Stimulated activated naive CD8-positive, alpha-beta T cell treated with anti-CD3 and anti-CD28 coated beads, Interleukin-15, Interleukin-2, amounts not matched to agents 100 ng/mL and 50 ng/mL, for 24 hours (primary cell): ENCODE measurements around the gene FOXN4.

Experiments
- H3K27ac Mint-ChIP-seq: one replicate; pipeline ENCODE4 v1.8.0; 2021; ENCODE audit warnings: mild to moderate bottlenecking, mixed read lengths
- H3K27me3 Mint-ChIP-seq: one replicate; pipeline ENCODE4 v1.8.0; 2021; ENCODE audit warnings: mixed read lengths
- H3K36me3 Mint-ChIP-seq: one replicate; pipeline ENCODE4 v1.8.0; 2021; ENCODE audit warnings: low read depth, mixed read lengths
- H3K4me1 Mint-ChIP-seq: one replicate; pipeline ENCODE4 v1.8.0; 2021; ENCODE audit warnings: low read depth, mixed read lengths
- H3K4me3 Mint-ChIP-seq: one replicate; pipeline ENCODE4 v1.8.0; 2021; ENCODE audit warnings: mild to moderate bottlenecking, mixed read lengths
- H3K9me3 Mint-ChIP-seq: one replicate; pipeline ENCODE4 v1.8.0; 2021; ENCODE audit warnings: mixed read lengths

Gene FOXN4

DNA sequence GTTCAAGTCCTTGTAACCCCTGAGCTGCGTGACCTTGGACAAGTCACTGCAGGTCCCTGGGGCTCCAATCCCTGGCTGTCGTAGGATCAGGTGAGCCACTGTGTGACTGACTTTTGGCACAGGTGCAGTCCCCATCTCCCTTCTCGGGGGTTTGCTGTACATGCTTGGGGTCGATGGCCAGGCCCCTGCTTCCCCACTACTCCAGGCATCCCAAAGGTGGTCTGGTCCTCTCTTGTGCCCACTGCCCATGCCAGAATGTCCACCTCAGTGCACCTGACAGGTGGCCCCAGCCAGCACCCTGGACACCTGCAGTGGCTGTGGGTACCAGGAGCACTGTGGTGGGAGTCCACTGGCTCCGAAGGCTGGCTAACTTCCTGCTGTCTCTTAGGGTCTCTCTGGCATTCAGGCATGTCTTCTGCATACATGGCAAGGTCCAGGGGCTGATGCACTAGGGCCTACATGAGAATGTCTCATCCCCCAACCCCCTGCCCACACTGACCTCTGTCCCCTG is 14.7 kb downstream of the FOXN4 start:
- no peaks in the 10 kb centered on the region for H3K9me3 Mint-ChIP-seq
- no peak overlapping the region for H3K27ac Mint-ChIP-seq
- H3K36me3 Mint-ChIP-seq: no peaks in the 10 kb centered on the region
- no peaks in the 10 kb centered on the region for H3K4me1 Mint-ChIP-seq
- H3K27me3 Mint-ChIP-seq: peaks cover 25% of the 10 kb centered on the region
- no peak overlapping the region for H3K4me3 Mint-ChIP-seq

DNA sequence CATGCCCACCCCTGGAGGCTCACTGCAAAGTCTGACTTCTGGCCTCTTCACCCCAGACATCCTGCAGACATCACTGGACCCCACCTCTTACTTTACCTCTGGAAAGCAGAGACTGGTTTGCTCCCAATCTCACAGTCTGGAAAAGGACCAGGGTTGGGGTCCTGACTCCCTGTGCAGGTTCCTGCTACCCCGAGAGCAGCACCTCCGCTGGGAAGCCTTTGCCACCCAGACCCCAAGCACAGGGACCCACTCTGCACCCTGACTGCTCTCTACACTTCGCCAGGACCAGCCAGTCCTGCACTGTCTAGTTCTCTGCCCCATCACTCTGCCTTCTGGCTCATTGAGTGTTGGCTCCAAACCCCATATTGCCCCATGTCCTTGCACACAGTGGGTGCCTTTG is 16.0 kb downstream of the FOXN4 start:
- no peaks in the 10 kb centered on the region for H3K36me3 Mint-ChIP-seq

DNA sequence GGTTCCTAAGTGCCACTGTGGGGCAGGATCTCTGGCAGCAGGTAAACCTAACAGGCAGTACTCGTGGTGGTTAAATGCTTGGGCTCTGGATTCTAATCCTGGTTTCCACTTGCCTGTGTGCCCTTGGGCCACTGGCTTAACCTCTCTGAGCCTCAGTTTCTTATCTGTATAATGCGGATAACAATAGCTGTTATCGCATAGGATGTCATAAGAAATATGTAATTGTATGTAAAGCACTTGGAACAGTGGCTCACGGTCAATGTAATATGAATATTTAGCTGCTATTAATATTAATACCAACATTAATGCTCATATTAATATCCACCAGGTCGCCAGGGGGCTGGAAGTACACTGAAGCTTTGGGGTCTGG is 16.8 kb downstream of the FOXN4 start:
- Mint-ChIP-seq H3K27me3 (peaks cover 25% of the 10 kb centered on the region), H3K4me3 (no peak overlapping the region), H3K9me3 (no peaks in the 10 kb centered on the region), H3K4me1 (no peaks in the 10 kb centered on the region), H3K27ac (no peak overlapping the region), H3K36me3 (no peaks in the 10 kb centered on the region)

More for the DNA sequence above, 16.0 kb downstream of the FOXN4 start:
- H3K27ac Mint-ChIP-seq: no peak overlapping the region
- H3K4me1 Mint-ChIP-seq: no peaks in the 10 kb centered on the region
- no peaks in the 10 kb centered on the region for H3K9me3 Mint-ChIP-seq
- H3K4me3 Mint-ChIP-seq: no peak overlapping the region
- H3K27me3 Mint-ChIP-seq: peaks cover 25% of the 10 kb centered on the region

DNA sequence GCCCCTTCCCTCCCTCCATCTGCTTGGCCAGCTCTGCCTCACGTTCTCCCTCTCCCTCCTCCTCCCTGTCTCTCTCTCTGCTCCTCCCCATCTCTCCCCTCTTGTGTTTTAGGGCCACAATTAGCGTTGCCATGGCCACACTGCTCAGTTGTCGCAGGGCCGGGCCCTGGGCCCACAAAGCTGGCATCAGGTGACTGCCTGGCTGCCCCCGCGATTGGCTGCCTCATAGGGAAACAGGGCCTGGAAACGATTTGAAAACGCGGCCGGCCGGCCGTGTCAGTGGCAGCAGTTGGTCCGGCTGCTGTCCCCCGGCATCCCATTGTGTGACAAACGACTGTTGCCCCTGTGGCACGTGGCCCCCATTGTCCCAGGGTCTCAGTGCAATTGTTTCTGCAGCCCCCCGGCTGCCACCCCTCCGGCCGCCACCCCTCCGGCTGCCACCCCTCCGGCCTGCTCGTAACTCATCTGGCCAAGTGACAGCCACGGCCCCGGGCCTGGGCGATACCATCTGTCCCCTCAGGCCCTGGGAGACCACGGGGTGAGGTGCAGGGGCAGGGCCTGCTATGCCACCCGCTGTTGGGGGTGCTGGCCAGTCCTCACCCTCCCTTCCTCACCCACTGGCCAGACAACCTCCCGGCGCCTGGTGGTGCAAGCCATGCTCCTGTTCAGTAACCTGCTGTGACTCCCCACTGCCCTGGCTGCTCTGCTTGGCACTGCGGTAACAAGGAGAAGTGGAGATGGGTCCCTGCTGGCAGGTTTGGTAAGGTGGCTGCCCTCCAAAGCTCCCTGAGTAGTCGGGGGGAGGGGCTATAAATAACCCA is 17.4 kb downstream of the FOXN4 start:
- H3K27me3 Mint-ChIP-seq: peaks cover 25% of the 10 kb centered on the region
- no peak overlapping the region for H3K4me3 Mint-ChIP-seq
- H3K4me1 Mint-ChIP-seq: no peaks in the 10 kb centered on the region
- no peaks in the 10 kb centered on the region for H3K36me3 Mint-ChIP-seq
- H3K9me3 Mint-ChIP-seq: no peaks in the 10 kb centered on the region
- no peak overlapping the region for H3K27ac Mint-ChIP-seq

DNA sequence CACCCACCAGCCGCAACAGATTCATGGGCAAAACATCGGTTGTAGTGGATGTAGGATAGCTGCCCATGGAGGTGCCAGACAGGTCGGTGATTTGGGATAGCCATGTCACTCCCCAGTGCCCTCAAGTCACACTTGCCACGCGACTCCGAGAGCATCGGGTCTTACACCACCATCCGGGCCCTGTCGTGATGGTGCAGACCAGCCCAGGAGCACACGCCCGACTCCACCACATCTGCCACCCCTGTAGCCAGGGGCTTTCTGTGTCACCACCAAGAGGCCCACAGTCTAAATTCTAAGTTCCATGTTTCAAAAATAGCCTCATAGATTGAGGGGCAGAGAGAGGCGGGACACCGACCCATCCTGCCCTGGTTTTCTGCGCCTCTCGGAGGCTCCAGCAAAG is 18.0 kb downstream of the FOXN4 start:
- Mint-ChIP-seq H3K27me3 (peaks cover 25% of the 10 kb centered on the region), H3K36me3 (no peaks in the 10 kb centered on the region), H3K9me3 (no peaks in the 10 kb centered on the region), H3K4me1 (no peaks in the 10 kb centered on the region), H3K4me3 (no peak overlapping the region), H3K27ac (no peak overlapping the region)

DNA sequence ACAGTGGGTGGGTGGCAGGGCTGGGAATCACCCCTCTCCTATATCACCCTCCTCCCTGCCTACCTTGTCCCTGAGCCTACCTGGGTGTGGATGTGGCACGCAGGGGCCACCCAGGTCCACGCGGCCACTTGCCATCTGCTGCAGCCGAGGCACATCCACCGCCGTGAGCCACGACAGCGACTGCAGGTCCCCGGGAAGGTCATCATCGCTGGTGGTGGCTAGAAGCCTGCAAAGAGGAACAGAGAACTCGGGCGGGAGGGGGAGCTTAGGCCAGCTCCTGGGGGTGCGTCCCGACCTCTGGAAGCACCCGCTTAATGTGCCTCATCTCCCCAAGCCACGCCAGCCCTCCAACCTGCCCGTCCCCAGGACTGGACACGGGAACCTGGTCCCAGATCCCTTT is 19.0 kb downstream of the FOXN4 start:
- no peak overlapping the region for H3K4me3 Mint-ChIP-seq
- no peaks in the 10 kb centered on the region for H3K4me1 Mint-ChIP-seq
- no peaks in the 10 kb centered on the region for H3K36me3 Mint-ChIP-seq
- H3K27me3 Mint-ChIP-seq: peaks cover 25% of the 10 kb centered on the region
- H3K27ac Mint-ChIP-seq: no peak overlapping the region
- no peaks in the 10 kb centered on the region for H3K9me3 Mint-ChIP-seq

DNA sequence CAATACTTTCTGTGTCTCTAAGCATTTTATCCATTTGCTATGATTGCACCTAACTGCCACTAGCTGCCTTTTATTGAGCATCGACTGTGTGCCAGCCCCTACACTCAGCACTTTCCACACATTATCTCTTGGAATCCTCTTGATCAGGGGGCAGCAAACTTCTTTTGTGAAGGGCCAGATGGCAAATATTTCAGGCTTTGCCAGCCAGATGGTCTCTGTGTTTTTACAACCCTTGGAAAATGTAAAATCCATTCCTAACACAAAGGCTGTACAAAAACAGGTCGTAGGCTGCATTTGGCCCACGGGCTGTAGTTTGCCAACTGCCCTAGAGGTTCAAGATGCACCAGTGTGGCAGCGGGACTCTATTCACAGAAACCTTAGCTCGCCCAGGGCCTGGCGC is 19.5 kb downstream of the FOXN4 start:
- Mint-ChIP-seq H3K9me3 (no peaks in the 10 kb centered on the region), H3K36me3 (no peaks in the 10 kb centered on the region), H3K27me3 (peaks cover 21% of the 10 kb centered on the region), H3K27ac (no peak overlapping the region), H3K4me1 (no peaks in the 10 kb centered on the region), H3K4me3 (no peak overlapping the region)

DNA sequence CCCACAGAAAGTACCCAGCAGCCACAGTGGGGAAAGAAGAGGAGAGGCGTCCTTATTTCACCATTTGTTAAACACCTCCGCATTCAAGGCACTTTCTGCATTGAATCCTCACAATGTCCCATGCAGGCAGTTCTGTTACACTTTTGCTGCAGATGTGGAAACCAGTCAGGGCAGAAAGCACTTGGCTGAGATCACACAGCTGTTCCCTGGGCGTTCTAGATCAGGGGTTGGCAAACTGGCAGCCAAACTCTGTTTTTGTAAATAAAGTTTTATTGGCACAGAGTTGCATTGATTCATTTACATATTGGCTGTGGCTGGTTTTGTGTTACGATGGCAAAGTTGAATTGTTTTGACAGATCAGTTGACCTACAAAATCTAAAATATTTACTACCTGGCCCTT is 20.1 kb downstream of the FOXN4 start:
- Mint-ChIP-seq H3K27me3 (peaks cover 19% of the 10 kb centered on the region), H3K9me3 (no peaks in the 10 kb centered on the region), H3K36me3 (no peaks in the 10 kb centered on the region), H3K4me1 (no peaks in the 10 kb centered on the region), H3K4me3 (no peak overlapping the region), H3K27ac (no peak overlapping the region)

DNA sequence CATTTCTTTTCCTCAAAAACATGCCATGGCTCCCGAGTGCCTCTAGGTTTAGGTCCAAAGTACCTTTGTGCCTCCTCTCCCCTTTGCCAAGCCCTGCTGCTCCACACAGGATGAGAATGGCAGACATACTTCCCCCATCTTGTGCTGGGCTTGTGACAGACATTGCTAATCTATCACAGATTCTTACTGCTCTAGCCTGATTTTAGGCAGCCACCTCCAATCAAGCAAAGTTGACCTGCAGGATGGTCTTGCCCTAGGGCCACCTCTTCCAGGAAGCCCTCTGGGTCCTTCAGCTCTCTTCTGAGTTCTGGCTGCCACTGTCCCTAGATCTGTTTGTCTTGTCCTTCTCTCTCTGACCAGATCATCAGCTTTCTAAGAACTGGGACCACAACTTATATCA is 20.5 kb downstream of the FOXN4 start:
- Mint-ChIP-seq H3K9me3 (no peaks in the 10 kb centered on the region), H3K36me3 (no peaks in the 10 kb centered on the region), H3K4me3 (no peak overlapping the region), H3K4me1 (no peaks in the 10 kb centered on the region), H3K27ac (no peak overlapping the region), H3K27me3 (peaks cover 19% of the 10 kb centered on the region)

DNA sequence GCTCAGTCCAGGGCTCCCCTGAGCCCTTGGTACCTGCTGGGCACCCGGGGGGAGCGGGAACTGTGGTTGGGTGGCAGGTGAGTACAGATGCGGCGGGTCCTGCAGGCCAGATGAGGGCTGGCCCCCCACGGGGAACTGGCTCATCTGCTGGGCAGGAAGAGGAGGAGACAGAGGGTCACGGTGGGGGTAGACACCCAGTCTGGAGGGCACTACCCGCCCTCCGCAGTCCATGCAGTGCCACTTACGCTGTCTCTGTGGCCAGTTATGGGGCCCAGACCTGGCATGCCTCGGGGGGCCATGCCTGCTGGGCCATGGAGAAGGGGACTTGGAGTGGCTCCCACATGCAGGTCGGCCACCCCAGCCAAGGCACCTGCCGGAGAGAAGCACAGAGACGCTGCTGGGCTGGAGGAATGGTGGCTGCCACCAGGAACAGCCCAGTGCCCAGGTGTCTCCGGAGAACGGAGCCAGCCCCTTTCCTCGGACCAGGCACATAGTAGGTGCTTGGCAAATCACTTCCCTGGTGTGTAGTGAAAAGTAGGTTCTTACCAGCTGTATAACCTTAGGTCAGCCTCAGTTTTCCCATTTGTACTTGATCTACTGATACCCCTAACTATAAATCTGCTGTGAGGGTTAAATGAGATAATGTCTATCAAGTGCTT is 21.1 kb downstream of the FOXN4 start:
- Mint-ChIP-seq H3K27ac (no peak overlapping the region), H3K4me1 (no peaks in the 10 kb centered on the region), H3K9me3 (no peaks in the 10 kb centered on the region), H3K27me3 (peaks cover 14% of the 10 kb centered on the region), H3K36me3 (no peaks in the 10 kb centered on the region), H3K4me3 (no peak overlapping the region)

DNA sequence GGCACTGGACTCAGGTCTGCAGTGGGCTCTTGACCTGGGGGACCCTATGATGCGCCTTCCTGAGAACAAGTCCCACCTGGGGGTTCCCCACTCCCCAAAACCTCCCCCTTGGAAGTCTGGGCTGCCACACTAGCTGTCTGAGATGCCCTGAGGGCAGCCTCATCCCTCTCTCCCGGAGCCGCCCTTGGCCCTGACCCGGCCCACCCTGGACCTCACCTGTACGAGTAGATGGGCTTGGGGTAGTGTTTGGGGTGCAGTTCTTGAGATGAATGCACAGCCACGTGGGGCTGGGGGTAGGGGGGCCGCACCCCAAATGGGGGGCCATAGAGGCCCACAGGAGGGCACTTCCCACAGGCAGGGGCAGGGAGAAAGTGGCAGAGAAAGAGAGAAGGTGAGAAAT is 21.9 kb downstream of the FOXN4 start:
- no peak overlapping the region for H3K27ac Mint-ChIP-seq
- H3K4me3 Mint-ChIP-seq: no peak overlapping the region
- H3K9me3 Mint-ChIP-seq: no peaks in the 10 kb centered on the region
- H3K27me3 Mint-ChIP-seq: peaks cover 9% of the 10 kb centered on the region
- H3K36me3 Mint-ChIP-seq: no peaks in the 10 kb centered on the region
- H3K4me1 Mint-ChIP-seq: no peaks in the 10 kb centered on the region

DNA sequence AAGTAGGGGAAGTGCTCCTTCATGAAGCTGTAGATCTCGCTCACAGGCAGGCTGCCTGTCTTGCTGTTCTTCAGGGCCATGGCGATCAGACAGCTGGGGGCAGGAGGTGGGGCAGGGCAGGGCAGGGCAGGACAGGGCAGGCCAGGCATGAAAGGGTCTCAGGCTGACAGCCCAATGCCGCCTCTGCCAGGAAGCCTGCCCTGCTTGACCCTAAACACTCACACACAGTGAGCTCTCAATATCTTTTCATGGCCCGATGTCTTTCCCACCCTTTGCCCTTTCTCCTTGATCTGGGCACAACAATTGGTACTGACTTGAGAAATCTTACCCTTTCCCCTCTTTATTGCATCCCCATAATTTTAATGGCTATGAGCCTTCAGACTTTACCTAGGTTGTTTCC is 22.4 kb downstream of the FOXN4 start:
- Mint-ChIP-seq H3K36me3 (no peaks in the 10 kb centered on the region), H3K4me3 (no peak overlapping the region), H3K4me1 (no peaks in the 10 kb centered on the region), H3K9me3 (no peaks in the 10 kb centered on the region), H3K27me3 (peaks cover 9% of the 10 kb centered on the region), H3K27ac (no peak overlapping the region)

DNA sequence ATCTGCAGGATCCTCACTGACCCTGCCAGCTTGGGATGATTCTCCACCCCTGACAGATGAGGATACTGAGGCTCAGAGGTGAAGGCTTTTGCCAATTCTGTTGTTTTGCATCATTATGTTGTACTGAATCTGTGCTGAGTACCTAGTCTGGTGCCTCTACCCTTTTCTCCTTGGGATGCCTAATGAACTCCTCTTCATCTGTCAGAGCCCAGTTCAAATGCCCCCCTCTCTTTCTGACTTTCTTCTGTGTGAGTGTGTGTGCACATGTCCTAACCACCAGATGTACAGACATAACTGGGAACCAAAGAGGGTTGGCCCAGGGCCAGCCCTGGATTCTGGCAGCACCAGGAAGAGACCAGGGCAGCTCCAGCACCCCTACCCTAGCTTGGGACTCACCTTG is 22.8 kb downstream of the FOXN4 start:
- Mint-ChIP-seq H3K4me3 (no peak overlapping the region), H3K9me3 (no peaks in the 10 kb centered on the region), H3K36me3 (no peaks in the 10 kb centered on the region), H3K4me1 (no peaks in the 10 kb centered on the region), H3K27ac (no peak overlapping the region), H3K27me3 (peaks cover 6% of the 10 kb centered on the region)

DNA sequence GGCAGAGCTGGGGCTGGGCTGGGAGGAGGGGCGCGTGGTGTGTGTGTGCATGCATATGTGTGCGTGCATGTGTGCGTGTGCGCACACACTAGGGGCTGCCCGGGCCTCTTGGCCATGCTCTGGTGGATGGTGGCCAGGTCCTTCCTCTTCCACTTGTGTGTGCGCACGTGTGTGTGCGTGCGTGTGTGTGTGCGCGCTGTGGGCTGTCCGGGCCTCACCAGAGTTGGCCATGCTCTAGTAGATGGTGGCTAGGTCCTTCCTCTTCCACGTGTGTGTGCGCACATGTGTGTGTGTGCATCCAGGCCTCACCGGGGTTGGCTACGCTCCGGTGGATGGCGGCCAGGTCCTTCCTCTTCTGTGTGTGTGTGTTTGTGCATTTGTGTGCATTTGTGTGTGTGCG is 24.7 kb downstream of the FOXN4 start:
- H3K27ac Mint-ChIP-seq: no peak overlapping the region
- H3K4me3 Mint-ChIP-seq: no peak overlapping the region
- H3K9me3 Mint-ChIP-seq: no peaks in the 10 kb centered on the region
- no peaks in the 10 kb centered on the region for H3K36me3 Mint-ChIP-seq
- no peaks in the 10 kb centered on the region for H3K27me3 Mint-ChIP-seq
- H3K4me1 Mint-ChIP-seq: no peaks in the 10 kb centered on the region

DNA sequence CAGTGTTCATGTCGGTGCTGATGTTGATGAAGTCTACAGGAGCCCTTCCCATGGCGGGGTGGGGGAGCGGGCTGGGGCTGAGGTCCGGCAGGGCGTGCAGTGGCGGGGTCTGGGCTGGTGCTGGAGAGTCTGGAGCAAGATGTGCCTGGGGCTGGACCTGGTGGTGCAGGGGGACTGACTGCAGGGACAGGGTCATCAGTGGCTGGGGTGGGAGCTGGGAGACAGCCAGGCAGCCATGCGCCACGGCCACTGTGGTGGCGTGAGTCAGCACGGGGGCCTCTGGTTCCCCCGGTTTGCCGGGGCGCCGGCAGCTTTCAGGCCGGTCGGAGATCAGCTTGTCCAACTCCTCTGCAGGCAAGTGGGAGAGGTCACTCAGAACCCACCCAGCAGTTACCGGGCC is 27.6 kb downstream of the FOXN4 start:
- H3K4me1 Mint-ChIP-seq: no peaks in the 10 kb centered on the region
- H3K4me3 Mint-ChIP-seq: no peak overlapping the region
- H3K9me3 Mint-ChIP-seq: no peaks in the 10 kb centered on the region
- no peak overlapping the region for H3K27ac Mint-ChIP-seq
- no peaks in the 10 kb centered on the region for H3K36me3 Mint-ChIP-seq
- no peaks in the 10 kb centered on the region for H3K27me3 Mint-ChIP-seq

DNA sequence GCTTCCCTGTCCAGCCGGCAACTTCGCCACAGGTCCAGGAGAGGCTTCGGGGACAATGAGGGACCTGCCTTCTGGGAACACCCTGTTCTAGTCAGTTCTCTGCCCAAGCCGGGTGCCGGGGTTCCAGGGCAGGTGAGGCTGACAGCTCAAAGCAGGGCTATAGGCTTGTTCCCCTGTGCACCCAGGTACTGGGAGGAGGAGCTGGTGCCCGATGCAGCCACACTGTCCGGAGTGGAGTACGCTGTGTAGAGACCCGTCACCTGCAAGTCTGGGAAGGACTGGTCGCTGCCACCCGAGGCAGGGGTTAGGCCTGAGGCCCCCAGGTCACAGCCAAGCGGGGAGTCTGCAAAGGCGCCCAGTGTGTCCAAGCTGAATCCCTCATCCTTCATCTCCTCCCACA is 29.6 kb downstream of the FOXN4 start:
- H3K27ac Mint-ChIP-seq: no peak overlapping the region
- H3K4me1 Mint-ChIP-seq: no peaks in the 10 kb centered on the region
- H3K9me3 Mint-ChIP-seq: no peaks in the 10 kb centered on the region
- H3K4me3 Mint-ChIP-seq: no peak overlapping the region
- no peaks in the 10 kb centered on the region for H3K27me3 Mint-ChIP-seq
- H3K36me3 Mint-ChIP-seq: no peaks in the 10 kb centered on the region
